Measurements from ENCODE around the gene SH2B3.

Gene SH2B3

DNA sequence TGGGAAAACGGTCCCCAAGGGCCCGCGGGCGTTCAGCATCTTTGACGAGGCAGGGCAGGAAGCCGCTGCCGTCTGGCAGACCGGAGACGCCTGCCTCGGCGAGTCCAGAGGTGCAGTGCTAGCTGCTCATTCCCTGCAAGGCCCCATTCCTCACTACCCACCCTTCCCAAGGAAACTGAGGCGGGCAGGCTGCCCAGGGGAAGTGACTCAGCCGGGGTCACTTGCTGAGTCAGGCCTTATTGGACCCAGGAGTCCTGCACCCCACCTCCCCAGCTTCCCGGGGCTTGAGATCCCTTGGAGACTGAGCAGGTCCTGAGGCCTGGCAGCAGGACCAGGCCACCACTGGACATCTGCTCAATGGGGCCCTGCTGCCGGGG, 3.7 kb downstream of the SH2B3 start:
- DNase-seq (ENCODE audit: low spot score): no peak

DNA sequence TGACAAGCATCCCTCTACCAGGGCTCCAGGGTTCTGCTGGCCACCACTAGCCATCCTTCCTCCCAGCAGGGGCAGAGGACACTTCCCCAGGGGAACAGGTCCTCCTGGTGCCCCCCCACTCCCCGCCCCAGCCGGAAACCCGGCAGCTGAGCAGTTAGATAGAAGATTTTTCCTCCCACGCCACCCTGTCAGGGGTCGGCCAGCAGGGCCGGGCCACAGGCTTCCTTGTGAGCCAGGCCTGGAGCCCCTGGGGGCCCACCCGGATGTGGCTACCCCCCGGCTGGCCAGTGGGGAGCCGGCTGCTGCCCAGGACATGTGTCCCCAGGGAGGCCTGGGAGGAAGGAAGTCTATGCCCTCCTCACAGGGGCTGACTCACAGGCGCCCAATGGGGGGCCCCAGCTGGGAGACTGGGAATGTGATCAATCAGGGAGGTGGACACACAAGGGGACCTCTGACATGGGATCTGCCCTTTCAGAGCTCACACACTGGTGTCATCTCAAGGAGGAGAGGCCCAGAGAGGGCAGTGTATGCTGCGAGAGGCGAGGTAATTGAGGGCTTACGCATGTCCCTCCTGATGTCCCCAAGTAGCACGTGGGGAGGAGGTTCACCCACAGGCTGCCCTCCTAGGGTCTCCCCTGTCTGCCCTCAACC, 4.2 kb downstream of the SH2B3 start:
- no peak for DNase-seq (ENCODE audit: low spot score)

DNA sequence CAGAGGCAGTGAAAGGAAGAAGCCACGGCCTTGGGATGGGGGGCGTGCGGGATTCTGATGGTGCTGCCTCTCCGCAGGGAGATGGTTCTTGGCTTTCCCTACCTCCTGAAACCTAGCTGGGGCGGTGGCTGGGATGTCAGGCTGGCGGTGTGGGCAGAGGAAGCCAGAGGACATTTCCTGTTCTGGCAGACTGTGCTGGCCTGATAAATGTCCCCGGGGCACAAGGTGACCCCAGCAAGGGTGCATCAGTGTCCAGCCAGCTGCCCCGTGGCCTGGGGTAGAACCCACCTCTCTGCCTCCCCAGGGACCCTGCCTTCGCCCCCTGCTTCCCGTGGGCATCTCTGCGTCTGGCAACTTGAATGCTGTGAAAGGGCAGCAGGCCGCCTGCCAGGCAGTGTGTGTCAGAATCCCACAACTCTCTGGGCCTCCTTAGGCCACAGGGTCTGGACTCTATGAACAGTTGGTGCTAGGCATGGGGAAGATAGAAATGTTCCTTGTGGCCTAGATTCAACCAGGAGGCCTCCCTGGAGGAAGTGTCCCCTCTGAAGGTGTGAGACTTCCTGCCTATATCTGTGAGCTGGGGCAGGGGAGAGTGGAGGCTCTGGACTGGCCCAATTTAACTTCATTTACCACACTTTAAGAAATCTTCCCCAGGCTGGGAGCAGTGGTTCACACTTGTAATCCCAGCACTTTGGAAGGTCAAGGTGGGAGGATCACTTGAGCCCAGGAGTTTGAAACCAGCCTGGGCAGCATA, 4.9 kb downstream of the SH2B3 start:
- no peak for DNase-seq (ENCODE audit: low spot score)

DNA sequence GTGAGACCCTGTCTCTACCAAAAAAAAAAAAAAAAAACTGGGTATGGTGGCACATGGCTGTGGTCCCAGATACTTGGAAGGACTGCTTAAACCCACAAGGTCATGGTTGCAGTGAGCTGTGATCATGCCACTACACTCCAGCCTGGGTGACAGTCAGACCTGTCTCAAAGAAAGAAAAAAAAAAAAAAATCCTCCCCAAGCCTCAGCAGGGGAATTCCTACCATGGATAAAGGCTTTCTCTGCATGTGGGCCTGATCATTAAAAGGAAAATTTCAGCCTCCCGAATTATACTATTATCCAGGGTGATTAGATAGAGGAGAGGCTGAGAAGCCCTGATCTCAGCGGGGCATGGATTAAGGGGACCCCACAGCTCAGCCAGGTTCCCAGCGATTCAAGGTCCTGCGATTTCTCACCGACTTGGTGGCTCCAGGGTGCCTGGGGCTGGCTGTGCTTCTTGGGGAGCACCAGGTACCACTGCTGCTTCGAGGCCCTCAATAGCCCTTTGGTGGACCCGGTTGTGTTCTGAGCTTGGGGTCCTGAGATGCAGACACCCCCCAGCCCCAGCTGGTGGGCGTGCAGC, 5.6 kb downstream of the SH2B3 start:
- no peak for DNase-seq (ENCODE audit: low spot score)

DNA sequence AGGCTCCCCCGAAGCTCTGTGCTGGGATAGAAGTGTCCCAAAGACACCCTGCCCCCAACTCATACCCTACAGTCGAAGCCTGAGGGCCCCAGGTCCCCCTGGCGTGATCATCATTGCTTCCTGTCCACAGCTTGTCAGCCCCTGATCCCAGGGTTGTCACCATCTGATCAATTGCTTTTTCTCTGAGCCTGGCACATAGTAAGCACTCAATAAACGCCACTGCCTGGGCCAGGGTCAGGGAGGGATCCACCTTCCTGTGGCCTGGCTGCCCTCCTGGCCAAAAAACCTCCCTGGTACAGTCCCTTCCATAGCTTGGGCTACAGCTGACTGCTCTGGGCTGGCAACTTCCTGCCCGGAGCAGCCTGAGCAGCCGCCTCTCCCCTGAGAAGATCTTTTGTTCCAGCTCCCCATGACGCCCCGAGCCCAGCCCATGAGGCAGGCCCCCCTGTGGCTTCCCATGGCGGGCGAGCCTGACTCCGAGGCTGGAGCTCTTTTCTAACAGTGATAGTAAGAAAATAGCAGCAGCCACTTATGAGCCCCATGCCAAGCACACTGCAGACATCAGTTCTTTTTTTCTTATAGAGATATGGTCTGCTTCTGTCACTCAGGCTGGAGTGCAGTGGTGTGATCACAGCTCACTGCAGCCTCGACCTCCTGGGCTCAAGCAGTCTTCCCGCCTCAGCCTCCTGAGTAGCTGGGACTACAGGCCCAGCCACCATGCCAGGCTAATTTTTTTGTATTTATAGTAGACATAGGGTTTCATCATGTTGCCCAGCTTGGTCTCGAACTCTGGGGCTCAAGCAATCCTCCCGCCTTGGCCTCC, 6.5 kb downstream of the SH2B3 start:
- DNase-seq (ENCODE audit: low spot score): no peak

- no peak for DNase-seq (ENCODE audit: low spot score)
Observed at GRCh38 chr12:111412830-111413441, 7.2 kb downstream of the SH2B3 start.

DNA sequence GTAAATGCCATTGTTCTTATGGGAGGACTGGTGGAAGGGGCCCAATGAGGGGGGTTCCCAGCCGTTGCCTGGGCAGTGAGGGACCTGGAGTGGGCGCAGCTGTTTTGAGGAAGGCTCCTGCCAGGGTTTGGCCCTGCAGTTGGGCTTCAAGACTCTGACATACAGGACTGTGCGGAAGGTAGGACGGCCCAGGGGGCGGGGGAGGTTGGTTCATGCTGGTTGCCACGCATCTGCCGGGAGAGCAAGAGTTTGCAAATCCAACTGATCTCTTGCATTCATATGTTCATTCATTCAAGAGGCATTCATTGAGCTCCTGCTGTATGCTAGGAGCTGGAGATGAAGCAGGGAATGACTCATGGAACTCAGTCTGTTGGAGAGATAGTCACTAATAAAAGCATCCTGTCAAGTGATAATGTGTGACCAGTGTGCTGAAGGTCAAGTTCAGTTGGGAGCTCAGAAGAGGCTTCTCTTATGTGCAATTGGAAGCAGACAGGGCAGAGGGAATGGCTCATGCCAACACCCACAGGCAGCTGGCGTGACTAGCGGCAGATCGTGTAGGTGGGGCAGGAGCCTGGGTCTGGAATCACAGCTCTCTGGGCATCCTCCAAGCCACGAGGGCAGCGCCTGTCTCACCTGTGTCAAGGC, 7.8 kb downstream of the SH2B3 start:
- DNase-seq (ENCODE audit: low spot score): no peak

DNA sequence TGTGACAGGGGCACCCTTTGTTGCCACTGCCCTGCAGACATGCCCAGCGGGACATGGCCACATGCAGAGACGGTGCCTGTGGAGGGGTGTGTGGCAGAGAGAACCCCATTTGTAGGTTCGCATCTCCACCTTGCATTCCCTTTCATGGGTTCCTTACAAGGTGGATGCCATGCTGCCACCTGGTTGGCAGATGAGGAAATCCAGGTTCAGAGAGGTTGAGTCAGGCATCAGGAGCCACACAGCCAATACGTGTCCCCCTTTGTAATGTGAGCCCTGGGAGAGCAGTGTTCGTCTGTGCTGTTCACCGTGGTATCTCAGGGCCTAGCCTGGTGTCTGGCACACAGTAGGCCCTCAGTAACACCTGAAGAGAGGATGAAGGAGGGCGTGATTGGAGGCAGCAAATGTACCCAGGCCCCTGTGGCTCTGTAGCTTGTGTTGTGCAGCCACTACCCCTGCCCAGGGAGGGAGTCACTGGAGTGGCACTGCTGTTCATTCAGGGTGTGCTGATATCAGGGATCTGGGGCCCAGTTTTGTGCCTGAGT, 9.1 kb downstream of the SH2B3 start:
- no peak for DNase-seq (ENCODE audit: low spot score)

DNA sequence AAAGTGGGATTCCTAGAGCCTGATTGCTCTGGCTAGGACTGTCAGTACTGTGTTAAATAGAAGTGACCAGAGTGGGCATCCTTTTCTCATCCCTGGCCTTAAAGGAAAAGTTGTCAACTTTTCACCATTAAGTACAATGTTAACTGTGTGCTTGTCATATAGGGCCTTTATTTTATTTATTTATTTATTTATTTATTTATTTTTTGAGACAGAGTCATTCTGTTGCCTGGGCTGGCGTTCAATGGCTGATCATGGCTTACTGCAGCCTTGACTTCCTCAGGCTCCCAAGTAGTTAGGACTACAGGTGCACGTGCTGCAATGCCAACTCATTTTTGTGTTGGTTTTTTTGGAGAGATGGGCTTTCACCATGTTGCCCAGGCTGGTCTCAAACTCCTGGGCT, 11.6 kb downstream of the SH2B3 start:
- no peak for DNase-seq (ENCODE audit: low spot score)

GRCh38 chr12:111417784-111418593, 12.3 kb downstream of the SH2B3 start:
- no peak for DNase-seq (ENCODE audit: low spot score)

- DNase-seq (ENCODE audit: low spot score): no peak
Observed at GRCh38 chr12:111418594-111418880, 12.8 kb downstream of the SH2B3 start.

- DNase-seq (ENCODE audit: low spot score): no peak
Observed at GRCh38 chr12:111419784-111420183, 14.1 kb downstream of the SH2B3 start.

DNA sequence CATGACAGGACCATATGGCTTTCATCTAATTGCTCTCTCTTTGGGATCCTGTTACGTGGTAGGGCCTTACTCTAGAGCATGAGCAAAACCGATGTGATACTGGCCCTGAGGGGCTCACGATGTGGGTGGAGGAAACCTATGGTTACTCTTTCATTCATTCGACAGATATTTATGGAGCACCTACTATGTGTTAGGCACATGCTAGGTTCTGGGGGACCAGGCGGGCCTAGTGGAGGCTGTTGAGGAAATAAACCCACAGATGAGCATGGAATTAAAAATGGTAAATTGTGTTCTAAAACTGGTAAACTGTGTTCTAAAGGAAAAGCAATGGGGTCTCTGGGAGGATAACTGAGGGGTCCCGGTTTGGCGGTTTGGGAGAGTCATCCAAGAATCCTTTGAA, 14.8 kb downstream of the SH2B3 start:
- DNase-seq (ENCODE audit: low spot score): no peak

- DNase-seq (ENCODE audit: low spot score): no peak
Observed at GRCh38 chr12:111424189-111424792, 18.6 kb downstream of the SH2B3 start.

DNA sequence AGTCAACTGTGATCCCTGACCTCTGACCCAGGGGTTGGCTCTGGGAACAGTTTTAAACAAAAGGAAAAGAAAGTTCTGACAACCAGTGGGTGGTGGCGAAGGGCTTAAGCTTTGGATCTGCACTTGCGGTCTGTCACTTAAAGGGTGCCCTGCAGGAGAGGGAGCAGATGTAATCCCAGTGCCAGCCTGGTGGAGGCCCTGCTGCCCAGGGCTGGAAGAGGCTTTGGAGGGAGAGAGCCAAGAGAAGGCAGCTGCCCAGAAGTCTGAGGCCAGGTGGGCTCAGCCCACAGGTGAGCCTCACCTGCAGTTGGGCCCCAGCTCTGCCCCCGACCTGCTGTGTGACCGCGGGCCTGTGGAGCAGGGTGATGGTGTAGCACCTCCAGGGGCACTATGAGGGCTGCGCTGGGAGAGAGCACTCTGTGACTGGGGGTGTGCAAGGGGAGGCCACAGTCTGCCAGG, 19.1 kb downstream of the SH2B3 start:
- no peak for DNase-seq (ENCODE audit: low spot score)

DNA sequence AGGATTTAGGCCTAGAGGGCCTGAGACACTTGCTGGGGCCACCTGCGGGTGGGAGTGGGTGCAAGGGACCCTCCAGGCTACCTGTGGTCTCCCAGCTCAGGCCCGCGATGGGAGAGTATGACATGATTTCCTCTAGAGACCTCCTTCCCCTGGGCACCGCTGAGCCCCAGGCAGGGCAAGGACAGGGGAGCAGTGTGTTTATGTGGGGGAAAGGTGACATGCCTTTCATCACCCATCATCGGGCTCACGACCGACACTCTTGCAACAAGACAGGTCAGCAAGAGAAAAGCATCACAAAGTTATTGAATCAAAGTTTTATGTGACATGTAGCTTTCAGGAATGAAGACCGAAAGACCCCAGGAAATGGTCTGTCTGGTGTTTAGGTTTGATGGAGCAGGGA, 19.9 kb downstream of the SH2B3 start:
- DNase-seq (ENCODE audit: low spot score): no peak

- DNase-seq (ENCODE audit: low spot score): peak; percentile 54
Observed at GRCh38 chr12:111426344-111427185, 20.8 kb downstream of the SH2B3 start.

DNA sequence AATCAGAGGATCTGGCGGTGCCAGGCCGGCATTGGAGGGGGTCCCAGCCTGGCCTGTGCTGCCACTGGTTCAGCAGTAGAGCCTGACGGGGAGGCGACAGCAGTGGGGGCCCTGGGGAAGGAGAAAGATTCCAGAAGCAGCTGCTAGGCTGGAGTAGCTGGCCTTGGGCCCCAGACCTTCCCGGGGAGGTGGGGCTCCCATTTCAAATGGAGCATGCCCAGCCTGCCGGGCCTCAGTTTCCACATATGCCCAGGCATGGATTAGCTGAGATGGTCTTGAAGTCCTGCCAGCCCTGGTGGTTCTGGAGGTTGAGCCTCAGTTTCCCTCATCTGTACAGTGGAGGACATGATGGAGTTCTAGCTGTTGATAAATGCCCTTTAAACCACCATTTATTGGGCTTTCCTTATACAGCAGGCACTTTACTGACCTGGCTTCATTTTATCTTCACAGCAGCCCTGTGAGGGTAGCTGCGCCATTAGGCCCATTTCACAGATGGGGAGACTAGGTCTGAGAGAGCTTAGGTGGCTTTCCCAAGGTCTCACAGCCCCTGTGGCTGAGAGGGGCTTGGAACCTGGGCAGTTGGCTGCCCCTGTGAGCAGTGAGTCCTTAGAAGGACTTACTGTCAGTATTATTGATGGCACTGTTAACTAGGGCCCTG, 21.8 kb downstream of the SH2B3 start:
- DNase-seq (ENCODE audit: low spot score): no peak

Measured in activated CD4-positive, alpha-beta T cell treated with anti-CD3 and anti-CD28 coated beads, Interleukin-2, Interleukin-4, amounts not matched to agents 100 ng/mL and 50 ng/mL, durations not matched to agents 16 hours and 8 hours (primary cell).